HS-5 (cell line): ENCODE data around the gene GSTA5.
"Not testable (repeated sequence)": the region's sequence is repeated elsewhere in the genome, so short reads cannot be mapped to it uniquely, and the experiment has no call there.

Source experiments
- DNase-seq: peaks from one replicate; pipeline ENCODE4 v3.0.0-alpha.2; 2012; ENCODE audit warnings: low read depth

GSTA5 gene

GRCh38 chr6:52834481-52834880 is 6.1 kb downstream of the GSTA5 start:
- peak; percentile 73 for DNase-seq

DNA sequence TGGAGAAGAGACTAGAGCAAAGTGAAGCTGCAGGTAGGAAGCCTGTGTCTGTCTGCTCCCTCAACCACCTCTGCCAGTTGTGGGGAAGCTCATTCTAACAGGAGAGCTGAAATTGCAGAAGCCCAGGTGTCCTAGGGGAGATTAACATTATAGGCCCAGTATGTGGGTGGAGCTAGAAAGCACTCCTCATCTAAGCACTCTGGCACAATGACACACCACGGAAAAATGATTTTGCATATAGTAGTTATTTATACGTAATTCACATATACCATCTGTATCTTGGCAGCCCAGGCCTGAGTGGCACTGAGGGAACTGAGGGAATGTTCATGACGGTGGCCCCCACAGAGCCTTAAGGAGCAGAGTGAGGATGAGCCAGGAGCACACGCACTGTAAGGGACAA is 9.7 kb downstream of the GSTA5 start:
- not testable (repeated sequence) for DNase-seq

DNA sequence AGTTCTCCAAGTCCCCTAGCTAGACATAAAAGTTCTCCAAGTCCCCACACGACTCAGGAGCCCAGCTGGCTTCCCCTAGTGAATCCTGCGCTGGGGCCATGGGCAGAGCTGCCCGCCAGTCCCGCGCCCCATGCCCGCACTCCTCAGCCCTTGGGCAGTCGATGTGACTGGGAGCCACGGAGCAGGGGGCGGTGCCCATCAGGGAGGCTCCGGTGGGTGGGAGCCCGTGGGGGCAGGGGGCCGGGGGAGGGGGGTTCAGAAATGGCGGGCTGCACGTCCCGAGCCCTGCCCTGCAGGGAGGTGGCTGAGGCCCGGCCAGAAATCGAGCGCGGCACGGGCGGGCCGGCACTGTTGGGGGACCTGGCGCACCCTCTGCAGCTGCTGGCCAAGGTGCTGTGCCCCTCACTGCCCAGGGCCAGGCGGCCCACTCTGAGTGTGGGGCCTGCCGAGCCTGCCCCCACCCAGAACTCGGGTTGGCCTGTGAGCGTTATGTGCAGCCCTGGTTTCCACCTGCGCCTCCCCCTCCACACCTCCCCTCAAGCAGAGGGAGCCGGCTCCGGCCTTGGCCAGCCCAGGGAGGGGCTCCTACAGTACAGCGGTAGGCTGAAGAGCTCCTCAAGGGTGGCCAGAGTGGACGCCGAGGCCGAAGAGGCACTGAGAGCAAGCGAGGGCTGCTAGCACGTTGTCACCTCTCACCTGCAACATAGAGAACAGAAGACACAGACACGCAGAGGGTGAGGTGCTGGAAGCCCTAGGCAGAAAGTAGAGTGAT is 11.4 kb downstream of the GSTA5 start:
- DNase-seq, result no peak

GRCh38 chr6:52828621-52829020 is 12.0 kb downstream of the GSTA5 start:
- not testable (repeated sequence) for DNase-seq

DNA sequence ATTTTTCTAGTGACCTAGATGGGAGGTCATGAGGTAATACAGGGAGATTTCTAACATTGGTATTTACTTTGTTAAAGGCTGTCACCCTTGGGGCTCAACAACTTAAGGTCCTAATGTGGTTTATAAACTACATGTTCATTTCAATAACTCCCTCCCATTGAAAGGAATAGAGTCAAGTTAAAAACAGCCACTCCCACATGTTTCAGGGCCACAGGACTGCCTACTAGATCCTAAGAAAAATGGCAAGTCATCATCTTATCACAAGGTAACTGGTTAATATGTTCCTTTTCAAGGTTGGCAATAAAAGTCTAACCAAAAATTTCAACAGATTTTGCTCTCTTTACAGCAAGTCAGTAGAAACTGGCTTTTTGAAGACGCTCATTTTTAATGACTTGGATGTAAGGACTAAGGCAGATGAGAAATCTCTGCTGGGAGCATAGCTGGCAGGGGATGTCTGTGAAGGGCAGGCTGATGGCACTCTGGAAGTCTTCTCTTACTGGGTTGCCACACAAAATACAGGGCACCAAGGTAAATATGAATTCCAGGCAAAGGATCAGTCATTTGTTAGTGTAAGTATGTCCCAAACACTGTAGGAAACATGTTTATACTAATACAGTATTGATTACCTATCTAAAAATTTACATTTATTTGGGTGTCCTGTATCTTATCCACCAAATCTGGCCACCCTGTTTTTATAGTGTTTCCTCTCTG is 13.4 kb downstream of the GSTA5 start:
- not testable (repeated sequence) for DNase-seq

DNA sequence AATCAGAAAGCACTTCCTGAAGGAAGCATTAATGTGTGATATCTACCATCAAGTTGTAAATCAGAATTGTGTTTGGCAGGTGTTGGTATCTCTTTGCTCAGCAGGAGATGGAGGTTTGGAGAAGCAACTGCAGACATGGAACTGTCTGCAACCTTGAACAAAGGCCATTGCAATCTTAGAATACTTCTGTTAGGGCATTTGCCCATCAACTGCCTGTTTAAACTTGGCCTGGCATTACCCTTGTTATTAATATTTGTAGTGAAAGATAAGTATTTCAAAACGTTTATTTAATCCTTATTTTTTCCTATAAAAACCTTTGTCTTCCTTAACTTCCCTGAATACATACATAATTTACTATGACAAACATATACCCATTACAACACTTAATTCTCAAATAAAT is 14.1 kb downstream of the GSTA5 start:
- no peak for DNase-seq

DNA sequence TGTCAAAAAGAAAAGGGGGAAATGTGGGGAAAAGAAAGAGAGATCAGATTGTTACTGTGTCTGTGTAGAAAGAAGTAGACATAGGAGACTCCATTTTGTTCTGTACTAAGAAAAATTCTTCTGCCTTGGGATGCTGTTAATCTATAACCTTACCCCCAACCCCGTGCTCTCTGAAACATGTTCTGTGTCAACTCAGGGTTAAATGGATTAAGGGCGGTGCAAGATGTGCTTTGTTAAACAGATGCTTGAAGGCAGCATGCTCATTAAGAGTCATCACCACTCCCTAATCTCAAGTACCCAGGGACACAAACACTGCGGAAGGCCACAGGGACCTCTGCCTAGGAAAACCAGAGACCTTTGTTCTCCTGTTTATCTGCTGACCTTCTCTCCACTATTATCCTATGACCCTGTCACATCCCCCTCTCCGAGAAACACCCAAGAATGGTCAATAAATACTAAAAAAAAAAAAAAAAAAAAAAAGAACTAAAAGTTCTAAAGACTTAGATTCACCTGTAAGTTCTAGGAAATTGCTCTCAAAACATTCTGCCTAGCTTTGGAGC is 14.6 kb downstream of the GSTA5 start:
- DNase-seq, result not testable (repeated sequence)

GRCh38 chr6:52825270-52825793 is 15.3 kb downstream of the GSTA5 start:
- DNase-seq, result not testable (repeated sequence)

- no peak for DNase-seq
Measured at GRCh38 chr6:52821842-52822241, 18.8 kb downstream of the GSTA5 start.

DNA sequence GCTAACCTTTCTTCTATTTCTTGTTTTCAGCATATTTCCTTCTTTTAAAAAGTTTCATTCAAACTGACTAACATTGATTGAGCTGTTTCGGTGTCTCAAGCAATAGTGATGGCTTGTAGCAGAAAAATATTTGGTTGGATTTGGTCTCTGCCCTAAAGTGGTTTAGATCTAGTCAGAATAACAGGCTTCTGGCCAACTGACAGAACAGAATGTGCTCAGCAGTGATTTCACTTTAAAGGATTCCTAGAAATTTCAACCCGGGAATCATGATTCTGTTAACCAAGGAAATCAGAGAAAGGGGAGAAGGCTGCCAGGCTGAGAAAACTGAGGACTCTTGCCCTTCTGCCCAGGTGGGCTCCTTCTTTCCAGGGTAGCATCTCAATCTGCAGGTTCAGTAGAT is 20.4 kb downstream of the GSTA5 start:
- no peak for DNase-seq

DNA sequence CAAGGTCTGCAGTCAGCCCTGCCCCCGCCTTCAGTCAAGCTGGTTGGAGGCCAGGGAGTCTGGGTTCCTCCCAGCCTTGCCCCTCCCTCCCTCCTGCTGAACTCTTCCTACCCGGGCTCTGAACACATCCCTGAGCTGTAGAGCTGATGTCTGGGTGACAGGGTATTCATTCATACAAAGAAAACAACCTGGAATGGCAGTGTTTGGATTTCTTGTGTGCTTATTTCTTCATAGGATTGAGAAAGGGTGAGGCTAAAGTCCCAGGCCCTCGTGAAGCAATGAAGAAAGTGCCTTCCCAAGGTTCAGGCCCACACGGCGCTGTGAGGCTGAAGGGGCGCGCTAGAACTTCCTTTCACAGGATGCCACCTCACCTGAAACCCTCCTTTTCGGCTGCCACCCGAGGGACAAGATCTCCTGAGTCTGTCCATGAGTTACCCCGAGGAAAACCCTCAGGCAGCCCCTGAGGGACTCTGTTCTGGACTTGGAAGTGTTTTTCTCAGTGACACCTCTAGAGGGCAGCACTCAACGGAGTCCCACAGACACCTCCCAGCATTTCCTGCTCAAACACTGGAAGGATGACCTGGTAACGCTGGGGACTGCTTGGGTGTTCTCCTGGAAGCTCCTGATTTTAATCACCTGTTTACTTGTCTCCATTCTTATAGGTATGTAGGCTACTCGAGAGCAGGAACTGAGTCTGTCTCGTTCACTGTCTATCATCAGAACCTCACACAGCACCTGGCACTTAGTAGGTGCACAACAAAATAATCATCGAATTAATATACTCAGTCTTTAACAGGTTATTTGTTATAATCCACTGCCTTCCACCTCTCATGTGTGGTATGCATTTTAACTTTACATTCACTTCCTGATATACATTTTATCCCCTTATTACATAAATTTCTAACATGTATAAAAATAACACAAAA is 25.2 kb downstream of the GSTA5 start:
- DNase-seq, result no peak

DNA sequence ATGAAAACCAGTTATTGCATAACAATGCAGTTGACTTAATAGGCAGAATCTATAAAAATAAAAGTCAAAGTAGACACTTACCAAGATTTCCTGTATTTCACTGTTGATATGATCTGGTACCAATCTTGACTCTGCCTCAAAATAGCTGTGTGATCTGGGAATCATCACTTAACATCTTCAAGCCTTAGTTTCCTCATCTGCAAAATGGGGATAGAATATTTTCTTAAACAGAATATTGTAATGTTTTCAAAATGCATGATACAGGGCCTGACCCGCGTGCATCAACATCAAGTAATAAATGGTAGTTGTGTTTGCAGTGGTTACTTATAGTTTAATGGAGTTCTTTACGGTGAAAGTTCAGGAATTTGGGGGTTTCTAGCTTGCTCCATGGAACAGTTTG is 26.1 kb downstream of the GSTA5 start:
- not testable (repeated sequence) for DNase-seq

DNA sequence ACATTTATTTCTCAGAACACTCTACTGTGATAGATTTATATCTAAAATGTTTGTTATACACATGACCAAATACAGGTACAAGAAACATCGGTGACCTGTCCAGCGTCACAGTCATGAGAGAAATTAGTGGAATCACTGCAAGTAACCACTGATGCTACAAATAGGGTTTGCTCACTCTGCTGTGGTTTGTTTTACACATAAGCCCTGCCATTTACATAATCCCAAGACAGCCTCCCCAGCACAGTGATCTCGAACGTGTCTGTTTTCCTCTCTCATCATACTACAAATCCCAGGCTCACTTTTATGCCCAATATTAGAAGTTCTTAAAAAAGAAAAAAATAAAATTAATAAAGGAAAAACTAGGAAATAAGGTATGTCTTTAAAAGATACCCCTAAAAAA is 30.8 kb downstream of the GSTA5 start:
- DNase-seq, result not testable (repeated sequence)

GRCh38 chr6:52808660-52809059 is 32.0 kb downstream of the GSTA5 start:
- no peak for DNase-seq

- not testable (repeated sequence) for DNase-seq
Measured at GRCh38 chr6:52803668-52804255, 36.9 kb downstream of the GSTA5 start, which contains the start of gene GSTA1. Gene GSTA1, minus strand, starts transcription at chr6:52803816. Its CDS starts 4,549 bp downstream, at chr6:52799267.

DNA sequence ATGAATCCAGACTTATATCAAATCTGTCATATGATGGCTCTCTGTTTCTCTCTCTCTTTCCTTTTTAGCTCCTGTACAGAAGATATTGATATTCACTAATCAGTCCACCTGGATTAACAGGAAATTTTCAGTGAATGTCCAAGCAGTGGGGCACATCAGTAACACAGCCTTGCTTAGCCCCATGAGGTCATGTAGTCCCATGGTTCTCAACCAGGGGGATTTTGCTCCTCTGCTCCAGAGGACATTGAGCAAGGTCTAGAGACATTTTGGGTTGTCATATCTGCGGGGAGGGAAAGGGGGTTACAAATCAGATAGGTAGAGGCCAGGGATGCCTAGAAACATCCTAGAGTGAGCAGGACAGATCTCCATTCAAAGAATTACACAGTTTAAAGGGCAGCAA is 37.8 kb downstream of the GSTA5 start:
- DNase-seq, result no peak

GRCh38 chr6:52801188-52801841 is 39.3 kb downstream of the GSTA5 start:
- no peak for DNase-seq

DNA sequence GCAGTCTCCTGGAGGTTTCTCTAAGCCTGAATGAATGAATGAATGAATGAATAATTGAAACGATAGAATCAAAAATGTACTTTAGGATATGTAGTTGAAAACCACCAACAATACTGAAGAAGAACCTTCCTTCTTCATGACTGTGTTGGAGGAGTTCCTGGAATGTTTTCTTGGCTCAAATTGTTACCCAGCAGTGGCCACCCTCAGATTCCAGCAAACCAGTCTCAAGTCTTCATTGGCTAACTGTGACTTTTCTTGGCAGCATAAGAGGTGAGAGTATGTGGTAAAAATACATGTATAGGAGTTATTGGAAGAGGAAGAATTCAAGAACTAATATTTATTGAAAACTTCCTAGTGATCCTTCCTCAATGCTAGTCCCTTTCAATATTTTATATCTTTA is 41.3 kb downstream of the GSTA5 start:
- DNase-seq, result not testable (repeated sequence)

GRCh38 chr6:52794366-52794765 is 46.2 kb downstream of the GSTA5 start:
- not testable (repeated sequence) for DNase-seq

DNA sequence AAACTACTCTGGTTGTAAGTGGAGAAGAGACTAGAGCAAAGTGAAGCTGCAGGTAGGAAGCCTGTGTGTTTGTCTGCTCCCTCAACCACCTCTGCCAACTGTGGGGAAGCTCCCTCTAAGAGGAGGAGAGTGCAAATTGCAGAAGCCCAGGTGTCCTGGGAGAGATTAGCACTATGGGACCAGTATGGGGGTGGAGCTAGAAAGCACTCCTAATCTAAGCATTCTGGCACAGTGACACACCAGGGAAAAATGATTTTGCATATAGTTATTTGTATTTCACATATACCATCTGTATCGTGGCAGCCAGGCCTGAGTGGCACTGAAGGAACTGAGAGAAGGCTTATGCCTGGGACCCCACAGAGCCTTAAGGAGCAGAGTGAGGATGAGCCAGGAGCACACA is 49.8 kb downstream of the GSTA5 start:
- no peak for DNase-seq

- not testable (repeated sequence) for DNase-seq
Measured at GRCh38 chr6:52789658-52790057, 51.0 kb downstream of the GSTA5 start.
